Mammary epithelial cell (primary cell): ENCODE data around the gene DDX51.

Source experiments
- CTCF ChIP-seq, 2 donors: IDR thresholded peaks in 1 of 2; conservative IDR thresholded peaks in 1 of 2; 2 replicates each; pipeline ENCODE4 v1.5.1; 2011 to 2012; ENCODE audit warnings: inconsistent platforms in 2 of 2, low read length in 2 of 2, mild to moderate bottlenecking in 2 of 2, control low read depth in 1 of 2, low read depth in 1 of 2; ENCODE audit not compliant: insufficient read depth in 1 of 2; ENCODE audit errors: extremely low read depth in 1 of 2
- EZH2 ChIP-seq: IDR thresholded peaks from 2 replicates; pipeline ENCODE4 v1.6.1; 2012; ENCODE audit warnings: low read length, inconsistent platforms, borderline replicate concordance

GRCh38 chr12:132103542-132104308 is 40.4 kb downstream of the DDX51 start:
- no peak for TF ChIP-seq EZH2
- no peak for TF ChIP-seq CTCF (conservative IDR thresholded peaks at IDR 0.05 in 1 of 2, IDR thresholded peaks at IDR 0.05 in 1 of 2; ENCODE audit: extremely low read depth in 1 of 2, insufficient read depth in 1 of 2, low read depth in 1 of 2, low read length in 2 of 2)
